GM19463 (cell line): Measurements from ENCODE around the gene SLC35D2.
"Not testable (repeated sequence)": the region's sequence is repeated elsewhere in the genome, so short reads cannot be mapped to it uniquely, and the experiment has no call there.

Source experiments
- ATAC-seq: cut with Tn5 transposase; IDR thresholded peaks from one replicate; pipeline ENCODE4 v1.9.1; 2021; ENCODE audit warnings: mild to moderate bottlenecking, moderate library complexity; ENCODE audit not compliant: unreplicated experiment

Gene SLC35D2

DNA sequence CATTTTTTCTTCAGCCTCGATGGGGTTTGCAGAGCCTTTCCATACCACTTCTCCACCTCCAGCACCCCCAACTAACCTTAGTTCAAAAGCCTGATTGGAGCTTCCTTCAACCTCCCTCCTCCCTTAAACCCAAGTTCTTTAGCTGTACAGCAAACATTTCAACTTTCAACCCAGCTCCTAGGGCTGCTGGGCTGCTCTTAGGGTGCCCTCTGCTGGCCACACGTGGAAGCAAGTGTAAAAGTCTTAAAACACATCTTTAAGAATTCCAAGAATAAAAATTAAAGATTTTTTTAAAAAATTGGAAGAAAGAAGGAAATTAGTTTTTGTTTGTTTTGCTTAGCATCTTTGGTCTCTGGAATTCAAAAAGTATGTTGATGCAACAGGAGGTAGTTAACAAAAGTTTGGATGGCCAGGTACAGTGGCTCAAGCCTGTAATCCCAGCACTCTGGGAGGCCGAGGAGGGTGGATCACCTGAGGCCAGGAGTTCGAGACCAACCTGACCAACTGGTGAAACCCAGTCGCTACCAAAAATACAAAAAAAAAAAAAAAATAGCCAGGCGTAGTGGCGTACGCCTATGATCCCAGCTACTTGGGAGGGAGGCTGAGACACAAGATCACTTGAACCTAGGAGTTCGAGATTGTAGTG, 66.1 kb downstream of the SLC35D2 start:
- no peak for ATAC-seq

DNA sequence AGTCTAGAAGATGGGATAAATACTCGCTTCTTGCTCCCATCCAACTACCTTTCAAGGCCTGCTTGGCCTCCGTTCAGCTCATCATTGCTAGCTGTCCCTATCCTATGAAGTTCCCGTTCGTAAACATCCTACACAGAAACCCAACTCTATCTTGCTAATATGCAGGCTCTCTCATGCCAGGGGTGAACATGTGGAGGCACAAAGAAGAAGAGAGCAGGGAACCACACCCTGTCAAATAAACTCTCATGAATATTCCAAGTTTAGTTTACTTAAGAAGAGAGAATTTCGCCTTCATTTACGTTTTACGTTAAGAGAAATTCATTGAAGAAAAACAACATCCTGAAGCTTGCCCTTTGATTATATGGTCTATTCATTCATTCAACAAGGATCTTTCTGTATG, 73.7 kb downstream of the SLC35D2 start:
- ATAC-seq: no peak

DNA sequence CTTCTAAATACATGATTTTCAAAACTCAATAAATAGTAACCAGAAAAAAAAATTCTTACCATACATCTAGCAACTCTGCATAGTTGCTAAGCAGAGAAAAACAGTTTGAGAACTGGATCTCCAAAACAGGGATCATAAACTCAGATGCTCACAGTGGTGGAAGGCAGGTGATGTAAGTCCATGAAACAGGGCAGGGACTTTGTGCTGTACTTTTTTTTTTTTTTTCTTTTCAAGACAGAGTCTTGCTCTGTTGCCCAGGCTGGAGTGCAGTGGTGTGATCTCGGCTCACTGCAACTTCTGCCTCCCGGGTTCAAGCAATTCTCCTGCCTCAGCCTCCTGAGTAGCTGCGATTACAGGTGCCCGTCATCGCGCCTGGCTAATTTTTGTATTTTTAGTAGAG, 76.6 kb downstream of the SLC35D2 start:
- ATAC-seq: not testable (repeated sequence)

DNA sequence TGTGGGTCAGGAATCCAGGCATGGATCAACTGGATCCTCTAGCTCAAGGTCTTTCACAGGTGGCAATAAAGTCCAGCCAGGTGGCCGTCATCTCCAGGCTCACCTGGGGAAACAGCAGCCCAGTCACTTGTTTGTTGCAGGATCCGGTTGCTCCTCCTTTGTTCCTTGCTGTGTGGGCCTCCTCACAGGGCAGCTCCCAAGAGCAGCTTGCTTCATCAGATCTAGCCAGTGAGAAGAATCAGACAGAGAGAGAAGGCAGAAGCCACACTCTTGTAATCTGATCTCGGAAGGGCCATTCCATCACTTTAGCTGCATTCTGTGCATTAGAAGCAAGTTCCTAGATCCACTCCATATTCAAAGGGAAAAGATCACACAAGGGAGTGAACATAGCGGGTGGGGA, 78.3 kb downstream of the SLC35D2 start:
- ATAC-seq: no peak

DNA sequence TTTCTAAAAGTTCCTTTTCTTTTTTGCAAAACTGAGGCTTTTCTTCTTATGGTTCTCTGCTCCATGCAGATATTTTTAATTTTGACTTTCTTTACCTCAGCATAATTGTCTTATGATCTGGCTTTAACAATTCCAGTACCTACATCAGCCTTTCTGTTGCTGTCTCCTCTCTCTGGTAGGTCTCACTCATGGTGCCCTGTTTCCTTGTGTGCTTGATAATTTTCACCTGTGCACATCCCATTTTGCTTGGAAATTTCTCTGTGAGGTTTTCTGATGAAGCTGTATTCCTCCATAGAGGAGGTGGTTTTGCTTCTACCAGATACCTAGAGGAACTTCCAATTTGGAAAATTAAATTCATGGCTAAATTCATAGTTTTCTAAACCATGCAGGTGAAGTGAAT, 79.3 kb downstream of the SLC35D2 start:
- no peak for ATAC-seq

DNA sequence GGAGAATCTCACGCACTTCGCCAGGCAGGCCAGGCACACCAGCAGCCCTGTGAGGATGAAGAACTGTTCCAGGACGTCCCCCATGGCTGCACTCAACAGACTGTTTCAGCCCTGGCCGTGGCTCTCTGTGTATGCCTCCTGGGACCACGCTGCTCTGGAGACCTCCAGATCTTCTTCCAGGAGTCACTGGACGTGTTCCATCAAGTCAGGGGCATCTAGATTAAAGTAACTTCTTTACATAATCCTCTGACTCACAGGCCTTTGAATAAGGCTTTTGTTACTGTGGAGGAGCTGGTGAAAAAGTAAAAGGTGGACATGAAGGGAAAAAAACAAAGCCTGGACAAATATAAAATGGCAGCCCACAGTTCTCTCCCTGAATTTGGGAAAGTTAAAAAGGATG, 81.5 kb downstream of the SLC35D2 start, which contains the start of gene HSD17B3:
Gene HSD17B3 (minus strand): TSS at position 156 of the 400 bp plus-strand sequence. CDS start 72 bp downstream, at position 84.
- no peak for ATAC-seq

DNA sequence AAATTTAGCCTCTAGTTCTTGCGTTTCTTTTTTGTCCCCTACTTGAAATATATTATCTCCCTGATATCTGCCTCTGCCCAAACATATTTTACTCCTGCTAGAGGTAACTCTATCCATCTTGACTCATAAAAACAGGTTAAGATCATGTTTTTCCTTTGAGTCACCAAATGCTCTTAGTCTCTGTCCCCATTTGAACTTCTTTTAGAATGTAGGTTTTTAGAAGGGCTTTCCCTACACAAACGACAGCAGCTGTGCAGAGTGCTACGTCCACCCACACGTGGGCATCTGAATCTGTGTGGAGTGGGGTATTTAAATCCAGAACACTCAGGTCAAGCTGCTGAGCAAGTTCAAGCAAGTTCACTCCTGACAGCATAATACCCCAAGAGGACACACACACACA, 83.7 kb downstream of the SLC35D2 start:
- ATAC-seq: no peak

DNA sequence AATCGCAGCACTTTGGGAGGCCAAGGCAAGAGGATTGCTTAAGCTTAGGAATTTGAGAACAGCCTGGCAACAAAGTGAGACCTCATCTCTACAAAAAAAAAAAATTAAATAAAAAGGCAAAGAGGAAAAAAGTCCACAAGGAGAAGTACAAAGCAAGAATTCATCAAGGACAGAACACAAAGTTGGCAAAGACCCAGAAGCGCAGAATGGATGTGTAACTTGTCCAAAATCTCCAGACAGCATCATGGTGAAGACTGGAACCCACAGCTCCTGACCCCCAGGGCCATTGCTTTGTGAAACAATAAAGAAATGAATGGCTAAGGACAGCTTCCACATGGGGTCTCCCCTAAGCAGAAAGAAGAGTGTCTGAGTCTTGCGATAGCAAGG, 89.4 kb downstream of the SLC35D2 start:
- no peak for ATAC-seq

DNA sequence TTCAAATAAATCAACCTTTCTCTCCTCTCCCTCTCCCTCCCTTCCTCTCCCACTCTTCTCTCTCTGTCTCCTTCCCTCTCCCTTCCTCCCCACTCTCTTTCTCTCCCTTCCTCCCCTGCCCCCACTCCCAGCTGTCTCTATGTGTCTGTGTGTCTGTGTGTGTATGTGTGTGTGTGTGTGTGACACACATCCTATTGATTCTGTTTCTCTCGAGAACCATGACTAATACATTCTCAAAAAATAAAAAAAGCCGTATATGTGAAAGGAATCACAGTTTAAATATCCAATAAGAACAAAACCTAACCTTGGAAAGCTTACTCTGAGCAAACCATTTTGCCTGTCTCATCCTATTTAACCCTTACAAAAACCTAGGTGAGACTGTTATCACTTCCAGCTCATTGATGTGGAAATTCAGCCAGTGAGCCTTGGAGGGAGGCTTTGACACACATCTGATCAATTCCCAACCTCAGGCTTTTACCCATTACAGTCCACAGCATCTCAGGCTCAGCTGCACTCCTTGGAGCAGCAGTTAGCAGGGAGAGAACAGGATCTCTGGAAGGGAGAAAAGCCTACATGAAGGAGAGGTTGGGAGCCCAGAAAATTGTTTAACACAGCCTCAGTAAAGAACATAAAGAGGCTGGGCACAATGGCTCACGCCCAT, 89.9 kb downstream of the SLC35D2 start:
- no peak for ATAC-seq

DNA sequence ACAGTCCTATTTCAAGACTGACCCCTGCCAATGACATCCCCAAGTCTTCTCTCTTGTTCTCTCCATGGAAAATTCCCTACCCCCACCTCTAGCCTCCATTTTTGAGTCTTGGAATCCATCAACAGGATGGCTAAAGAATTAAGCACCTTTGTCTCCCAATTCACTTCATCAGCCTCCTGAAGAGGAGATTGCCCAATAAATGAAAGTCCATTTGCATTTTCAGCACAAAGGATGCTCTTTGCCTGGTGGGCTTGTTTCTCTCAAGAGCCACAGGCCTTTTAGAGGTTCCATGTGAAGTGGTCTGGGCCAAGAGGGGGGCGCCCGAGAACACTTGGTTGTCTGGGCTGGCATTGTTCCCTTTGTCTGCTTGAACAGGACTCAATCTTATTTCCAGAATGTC, 94.1 kb downstream of the SLC35D2 start:
- no peak for ATAC-seq

DNA sequence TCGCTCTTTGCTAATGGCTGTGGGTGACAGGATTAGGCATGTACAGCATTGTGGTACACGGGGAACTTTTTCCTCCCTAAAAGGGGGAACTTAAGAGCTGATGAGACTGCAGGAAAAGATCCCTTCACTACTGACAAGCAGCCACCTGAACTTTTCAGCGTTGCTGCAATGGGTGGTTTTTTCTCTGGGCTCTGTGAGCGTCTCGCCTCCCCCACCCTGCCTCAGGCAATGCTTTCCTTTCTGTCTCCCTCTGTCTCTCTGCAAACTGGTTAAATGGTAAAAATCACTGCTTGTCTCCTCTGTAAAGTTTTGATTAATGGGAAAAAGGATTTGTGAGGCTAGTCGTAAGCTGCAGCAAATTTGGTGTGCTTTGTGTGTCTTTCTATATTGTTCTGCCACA, 101.9 kb downstream of the SLC35D2 start:
- ATAC-seq: no peak

DNA sequence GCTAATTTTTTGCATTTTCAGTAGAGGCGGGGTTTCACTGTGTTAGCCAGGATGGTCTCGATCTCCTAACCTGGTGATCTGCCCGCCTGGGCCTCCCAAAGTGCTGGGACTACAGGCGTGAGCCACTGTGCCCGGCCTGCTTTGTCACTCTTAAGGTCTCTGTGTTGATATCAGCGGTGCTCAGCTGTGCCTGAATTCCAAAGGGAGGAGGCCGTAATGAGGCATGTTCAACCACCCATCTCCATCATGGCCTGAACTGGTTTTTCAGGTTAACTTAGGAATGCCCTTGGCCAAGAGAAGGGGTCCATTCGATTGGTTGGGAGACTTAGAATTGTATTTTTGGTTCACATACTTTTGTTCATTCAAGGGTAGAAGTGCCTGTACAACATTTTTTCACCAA, 103.6 kb downstream of the SLC35D2 start:
- ATAC-seq: no peak

DNA sequence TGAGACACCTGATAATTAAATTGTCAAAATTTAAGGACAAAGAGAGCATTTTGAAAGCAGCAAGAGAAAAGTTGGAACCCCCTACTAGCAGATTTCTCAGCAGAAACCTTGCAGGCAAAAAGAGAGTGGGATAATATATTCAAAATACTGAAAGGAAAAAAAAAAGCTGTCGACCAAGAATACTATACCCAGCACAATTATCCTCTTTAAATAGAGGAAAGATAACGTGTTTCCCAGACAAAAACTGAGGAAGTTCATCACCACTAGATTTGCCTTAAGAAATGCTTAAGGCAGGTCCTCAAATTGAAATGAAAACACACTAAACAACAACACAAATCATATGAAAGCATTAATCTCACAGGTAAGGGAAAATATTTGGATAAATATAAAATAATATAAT, 108.6 kb downstream of the SLC35D2 start:
- no peak for ATAC-seq
